ENCODE data around the gene CTDSP2.

The CTDSP2 gene

DNA sequence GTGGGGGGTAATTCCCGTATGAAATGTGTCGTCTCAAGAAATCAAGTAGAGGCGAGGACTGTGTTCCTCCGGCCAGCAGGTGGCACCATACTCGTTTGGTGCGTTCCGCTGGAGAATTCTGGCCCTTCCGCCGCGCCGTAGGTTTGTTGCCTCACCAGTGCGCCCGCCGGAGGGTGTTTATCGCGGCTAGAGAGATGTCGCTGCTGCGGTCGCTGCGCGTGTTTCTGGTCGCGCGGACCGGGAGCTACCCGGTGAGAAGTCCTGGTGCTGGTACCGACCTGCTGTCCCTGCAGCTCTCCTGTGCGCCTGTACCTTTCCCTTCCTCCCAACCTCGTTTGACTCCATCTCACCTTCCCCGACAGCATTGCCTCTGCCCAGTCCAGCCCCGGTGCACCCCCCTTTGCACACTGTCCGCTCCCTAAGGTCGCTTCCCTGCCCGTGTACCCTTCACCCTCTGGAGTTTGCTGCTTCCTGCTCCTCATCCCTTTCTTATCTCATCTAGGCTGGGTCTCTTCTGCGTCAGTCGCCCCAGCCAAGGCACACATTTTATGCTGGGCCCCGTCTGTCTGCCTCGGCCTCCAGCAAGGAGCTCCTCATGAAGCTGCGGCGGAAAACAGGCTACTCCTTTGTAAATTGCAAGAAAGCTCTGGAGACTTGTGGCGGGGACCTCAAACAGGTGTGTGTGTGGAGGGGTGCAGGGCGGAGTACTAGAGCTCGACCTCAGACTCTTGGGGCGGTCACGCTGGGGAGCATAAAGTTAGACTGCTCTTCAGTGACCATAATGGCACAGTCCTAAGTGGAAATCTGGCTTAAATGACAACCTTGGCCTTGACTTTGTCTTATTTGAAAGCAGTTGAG is 63.7 kb downstream of the CTDSP2 start, which contains the start of gene TSFM:
TSS of gene TSFM (plus strand) at position 180 of the 858 bp plus-strand sequence. CDS start at position 195, 15 bp downstream.
- no peak for TF ChIP-seq GABPA (IDR thresholded peaks at IDR 0.05; ENCODE audit: low read depth)
- TF ChIP-seq REST (IDR thresholded peaks at IDR 0.05; ENCODE audit: insufficient replicate concordance, low read depth) = peak; percentile 65
- TF ChIP-seq POLR2AphosphoS5 (IDR thresholded peaks at IDR 0.05; ENCODE audit: low read depth) = peak; percentile 96
- TF ChIP-seq CTCF (IDR thresholded peaks at IDR 0.05; ENCODE audit: insufficient read depth, low read length) = peak; percentile 77
- TF ChIP-seq SPI1 (IDR thresholded peaks at IDR 0.05; ENCODE audit: borderline replicate concordance, low read depth) = no peak
- Histone ChIP-seq H3K27me3 (ENCODE audit: insufficient read depth, poor library complexity, severe bottlenecking) (no peaks in the 10 kb centered on the region), H3K27ac (replicated peaks) (peak within 1 kb of the TSS; percentile 71), H3K4me3 (replicated peaks; ENCODE audit: insufficient read depth, low read length) (peak within 1 kb of the TSS; percentile 98)
- DNase-seq (ENCODE audit: low read depth in 1 of 2, low spot score in 1 of 2) = peak; percentile 86 to 96

- no peak for TF ChIP-seq POLR2AphosphoS5 (IDR thresholded peaks at IDR 0.05; ENCODE audit: low read depth)
- TF ChIP-seq GABPA (IDR thresholded peaks at IDR 0.05; ENCODE audit: low read depth) = no peak
- no peak for TF ChIP-seq REST (IDR thresholded peaks at IDR 0.05; ENCODE audit: insufficient replicate concordance, low read depth)
- no peak for TF ChIP-seq SPI1 (IDR thresholded peaks at IDR 0.05; ENCODE audit: borderline replicate concordance, low read depth)
- TF ChIP-seq CTCF (IDR thresholded peaks at IDR 0.05; ENCODE audit: insufficient read depth, low read length) = no peak
- H3K27me3 ChIP-seq (ENCODE audit: insufficient read depth, poor library complexity, severe bottlenecking) = no peaks in the 10 kb centered on the region
- H3K4me3 ChIP-seq (replicated peaks; ENCODE audit: insufficient read depth, low read length) = no peak overlapping the region
Measured at GRCh38 chr12:57782243-57782607, 64.3 kb downstream of the CTDSP2 start.

DNA sequence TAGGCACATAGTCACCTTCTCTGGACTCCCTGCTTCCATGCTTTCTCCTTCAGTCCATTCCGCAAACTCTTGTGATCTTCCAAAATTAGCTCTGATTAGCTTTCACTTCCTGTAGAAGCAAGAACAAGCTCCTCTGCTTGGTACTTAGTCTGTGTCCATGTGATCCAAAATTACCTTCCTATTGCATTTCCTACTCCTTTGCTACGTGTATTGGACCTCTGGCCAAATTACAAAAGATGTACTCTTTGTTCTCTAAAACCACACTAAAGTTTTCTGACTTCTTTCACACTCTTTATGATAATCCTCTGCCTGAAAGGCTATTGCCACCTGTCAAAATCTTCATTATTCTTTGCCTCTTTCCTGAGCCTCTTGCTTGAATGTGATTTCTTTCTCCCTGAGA is 64.7 kb downstream of the CTDSP2 start:
- TF ChIP-seq REST (IDR thresholded peaks at IDR 0.05; ENCODE audit: insufficient replicate concordance, low read depth) = no peak
- TF ChIP-seq GABPA (IDR thresholded peaks at IDR 0.05; ENCODE audit: low read depth) = no peak
- no peak for TF ChIP-seq SPI1 (IDR thresholded peaks at IDR 0.05; ENCODE audit: borderline replicate concordance, low read depth)
- no peak for TF ChIP-seq CTCF (IDR thresholded peaks at IDR 0.05; ENCODE audit: insufficient read depth, low read length)
- no peak for TF ChIP-seq POLR2AphosphoS5 (IDR thresholded peaks at IDR 0.05; ENCODE audit: low read depth)
- DNase-seq (ENCODE audit: low read depth in 1 of 2, low spot score in 1 of 2) = no peak
- peak overlapping the region; percentile 71 for H3K27ac ChIP-seq (replicated peaks)

More at GRCh38 chr12:57782243-57782607, 64.3 kb downstream of the CTDSP2 start:
- peak overlapping the region; percentile 71 for H3K27ac ChIP-seq (replicated peaks)
- DNase-seq (ENCODE audit: low read depth in 1 of 2, low spot score in 1 of 2) = no peak

More for the DNA sequence above, 64.7 kb downstream of the CTDSP2 start:
- H3K4me3 ChIP-seq (replicated peaks; ENCODE audit: insufficient read depth, low read length) = no peak overlapping the region
- H3K27me3 ChIP-seq (ENCODE audit: insufficient read depth, poor library complexity, severe bottlenecking) = no peaks in the 10 kb centered on the region
